SHP77 treated with DMSO at 0.1 percent for 48 hours (cell line): ENCODE results near the gene EPB41.
"Not testable (repeated sequence)": the region's sequence is repeated elsewhere in the genome, so short reads cannot be mapped to it uniquely, and the experiment has no call there.

Experiments used
- DNase-seq: peaks from one replicate; lab custom pipeline; 2025; lab: John Stamatoyannopoulos, UW

EPB41 gene

DNA sequence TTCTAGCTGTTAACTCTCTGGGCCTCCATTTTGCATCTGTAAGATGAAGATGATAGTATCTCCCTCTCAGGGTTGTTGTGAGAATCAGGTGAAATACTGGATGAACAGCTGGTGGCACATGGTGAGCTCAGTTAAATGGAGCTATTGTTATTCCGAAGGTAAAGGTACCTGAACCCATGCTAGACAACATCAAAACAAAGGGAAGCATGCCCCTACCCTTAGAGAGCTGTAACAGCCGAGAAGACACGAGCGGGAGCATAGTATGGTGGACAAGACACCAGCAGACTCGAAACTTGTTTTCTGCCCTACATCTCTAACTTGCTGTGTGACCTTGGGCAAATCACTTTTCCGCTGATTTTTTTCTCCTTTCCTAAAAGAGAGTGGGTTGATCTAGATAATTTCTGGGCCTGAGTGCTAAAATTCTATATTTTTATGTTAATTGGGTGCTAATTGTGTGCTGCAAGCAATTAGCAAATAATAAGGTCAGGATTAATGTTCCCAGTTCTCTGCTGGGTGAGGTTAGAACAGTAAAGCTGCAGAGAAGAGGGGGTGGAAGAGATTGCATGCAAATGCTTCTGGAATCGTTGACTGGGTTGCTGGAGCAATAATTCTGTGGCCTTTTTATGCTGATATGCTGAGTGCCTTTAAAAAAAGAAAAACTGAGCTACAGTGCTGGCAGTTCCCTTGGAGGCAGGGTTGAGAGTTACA, 198.5 kb downstream of the EPB41 start:
- DNase-seq = no peak

DNA sequence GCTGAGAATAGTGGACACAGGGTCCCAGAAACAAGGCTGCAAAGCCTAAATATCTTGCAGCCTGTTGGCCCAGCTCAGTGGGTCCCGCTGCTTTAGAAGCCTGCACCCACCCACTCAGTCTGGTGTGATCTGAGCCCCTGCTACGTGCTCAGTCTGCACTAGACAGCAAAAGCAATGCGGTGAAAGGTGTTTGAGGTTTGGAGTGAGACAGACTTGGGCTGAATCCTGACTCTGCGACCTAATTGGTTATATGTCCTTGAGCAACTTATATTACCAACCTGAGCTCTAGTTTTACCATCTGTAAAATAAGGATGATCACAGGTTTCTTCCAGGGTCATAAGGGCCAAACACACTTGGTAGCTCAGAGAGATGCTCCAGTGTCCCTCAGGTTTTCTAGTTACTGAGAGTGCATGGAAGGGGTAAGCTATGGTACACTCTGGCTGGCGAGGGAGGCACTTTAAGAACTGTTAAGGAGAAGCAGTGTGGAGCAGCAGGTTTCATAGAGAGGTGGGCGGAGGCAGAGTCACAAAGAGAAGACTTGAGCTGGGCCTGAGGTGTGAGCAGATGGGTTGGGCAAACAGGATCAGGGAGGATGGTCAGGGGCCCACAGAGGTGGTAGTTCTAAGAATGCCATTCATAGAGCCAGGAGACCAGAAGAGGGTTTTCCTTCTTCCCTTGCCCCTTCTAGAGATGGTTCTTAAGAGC, 199.2 kb downstream of the EPB41 start:
- DNase-seq = no peak

DNA sequence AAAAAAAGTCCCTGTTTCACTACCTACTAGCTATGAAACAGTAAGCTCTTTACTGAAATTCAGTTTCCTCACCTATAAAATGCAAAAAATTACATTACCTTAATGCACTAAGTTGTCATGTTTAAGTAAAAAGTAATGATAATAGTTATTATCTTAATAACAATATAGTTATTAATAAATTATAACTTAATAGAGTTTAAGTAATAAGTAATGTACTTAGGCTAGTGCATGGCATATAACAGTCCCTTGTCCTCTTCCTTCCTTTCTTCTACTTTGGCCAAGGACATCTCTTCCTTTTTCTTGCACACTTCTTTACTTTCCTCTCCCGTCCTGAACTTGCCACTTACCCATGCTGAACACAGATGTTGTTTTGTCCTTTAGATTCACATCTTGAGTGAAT, 200.3 kb downstream of the EPB41 start:
- DNase-seq = no peak

DNA sequence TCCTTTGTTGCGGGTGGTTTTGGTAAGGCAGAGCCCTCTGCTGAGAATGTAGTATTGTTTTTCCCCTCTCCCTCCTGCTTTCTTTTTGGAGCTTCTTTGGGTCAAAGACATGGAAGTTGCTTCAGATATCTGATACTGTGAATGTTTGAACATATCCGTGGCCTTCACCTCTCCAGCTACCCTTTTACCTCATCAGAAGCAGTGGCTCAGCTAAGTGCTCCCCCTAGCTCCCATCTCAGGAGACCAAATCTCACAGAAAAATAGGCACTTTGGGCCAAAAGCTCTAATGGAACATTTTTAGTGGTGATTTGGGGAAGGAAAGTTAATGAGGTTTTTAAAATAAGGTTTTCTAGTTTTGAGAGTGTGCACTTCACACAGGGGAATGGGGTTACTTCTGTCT, 203.0 kb downstream of the EPB41 start:
- DNase-seq = no peak

DNA sequence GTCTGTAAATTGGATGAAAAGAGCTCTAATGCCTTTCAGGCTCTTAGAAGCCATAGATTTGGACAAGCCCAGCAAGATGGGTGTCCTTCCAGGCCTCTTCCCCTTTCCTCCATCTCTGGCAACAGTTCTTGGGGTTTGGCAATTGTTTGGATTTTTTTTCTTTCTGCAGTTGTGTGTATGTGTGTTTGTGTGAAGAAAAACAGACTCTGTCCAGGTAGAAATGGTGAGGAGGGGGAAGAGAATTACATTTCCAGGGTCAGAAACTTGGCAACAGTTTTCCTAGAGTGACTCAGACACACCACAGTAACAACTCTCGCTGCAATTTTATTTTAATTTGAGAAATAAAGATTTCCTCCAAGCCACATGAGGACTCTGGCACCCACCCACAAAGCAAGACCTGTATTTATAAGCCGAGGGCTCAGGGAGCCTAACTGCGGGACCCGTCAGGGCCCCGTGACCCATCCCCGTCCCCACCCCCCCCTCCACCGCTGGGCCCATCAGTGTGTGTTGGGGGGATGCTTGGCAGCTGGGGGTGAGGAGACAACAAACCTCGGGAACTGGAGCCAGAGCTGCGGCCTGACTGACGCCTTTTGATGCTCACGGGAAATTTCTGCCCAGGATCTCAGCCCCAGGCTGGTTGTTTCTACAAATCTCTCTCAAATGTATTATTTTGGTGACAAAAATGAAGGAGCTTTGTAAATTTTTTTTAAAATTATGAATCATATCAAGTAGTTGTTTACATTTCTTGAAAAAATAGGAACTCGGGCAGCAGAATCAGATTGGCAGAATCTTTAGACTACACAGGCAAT, 205.0 kb downstream of the EPB41 start:
- DNase-seq = no peak

DNA sequence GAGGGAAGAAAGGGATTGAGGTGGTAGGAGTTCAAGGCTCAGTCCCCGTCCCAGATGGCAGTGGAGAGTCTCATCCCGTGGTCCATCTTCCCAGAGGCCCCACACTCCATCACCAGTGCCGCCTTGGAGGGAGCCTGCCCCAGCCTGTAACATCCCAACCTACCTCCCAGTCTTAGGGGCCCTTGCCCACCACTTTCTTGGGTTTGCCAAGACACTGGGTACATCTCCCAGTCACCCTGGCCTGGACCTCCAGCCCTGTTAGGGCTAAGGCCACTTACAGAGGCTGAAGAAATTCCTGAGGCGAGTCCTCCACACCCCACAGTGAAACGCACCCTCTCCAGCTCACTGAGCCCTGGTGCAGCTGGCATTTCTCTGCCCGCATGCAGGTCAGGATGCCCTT, 206.0 kb downstream of the EPB41 start:
- no peak for DNase-seq

DNA sequence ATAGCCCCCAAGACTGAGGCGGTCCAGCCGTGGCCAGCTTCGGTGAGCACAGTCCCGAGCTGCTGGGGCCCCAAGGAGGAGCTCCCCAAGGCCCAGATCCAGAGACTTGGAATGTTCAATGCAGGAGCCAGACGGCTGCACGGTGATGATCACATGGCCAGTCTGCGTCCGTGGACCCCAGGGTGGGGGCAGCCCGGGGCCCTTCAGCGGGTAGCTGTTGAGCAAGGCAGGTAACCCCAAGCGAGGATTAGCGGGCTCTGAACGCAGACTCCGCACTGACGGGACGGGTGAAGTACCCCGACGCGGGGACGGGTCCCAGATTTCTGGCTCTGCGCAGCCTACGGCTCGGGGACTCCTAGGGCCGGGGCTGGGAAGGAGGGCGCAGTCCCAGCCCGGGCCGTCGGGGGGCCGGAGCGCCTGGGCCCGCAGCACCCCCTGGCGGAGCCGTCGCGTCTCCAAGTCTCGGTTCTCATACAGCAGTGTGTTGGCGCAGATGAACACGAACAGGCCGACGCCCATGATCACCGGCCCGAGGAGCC, 206.6 kb downstream of the EPB41 start:
- no peak for DNase-seq

DNA sequence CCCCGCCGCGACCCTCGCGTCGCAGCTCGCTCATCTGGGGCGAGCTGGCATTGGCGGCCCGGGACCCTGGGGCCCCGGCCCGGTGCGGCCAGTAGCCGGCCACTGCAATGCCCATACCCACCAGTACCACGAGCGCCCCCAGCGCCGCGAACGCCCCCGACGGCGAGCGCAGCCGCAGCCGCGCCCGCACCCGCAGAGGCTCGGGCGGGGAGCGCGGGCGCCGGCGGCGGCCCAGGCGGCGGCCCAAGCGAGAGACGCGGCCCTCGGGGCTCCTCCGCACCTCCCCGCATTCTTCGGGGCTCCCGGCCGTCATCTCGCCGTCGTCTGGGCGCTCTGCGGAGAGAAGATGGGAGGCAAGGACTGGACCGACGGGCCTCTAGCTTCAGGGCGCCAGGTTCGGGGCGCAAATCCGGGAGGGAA, 207.2 kb downstream of the EPB41 start:
- DNase-seq = no peak

DNA sequence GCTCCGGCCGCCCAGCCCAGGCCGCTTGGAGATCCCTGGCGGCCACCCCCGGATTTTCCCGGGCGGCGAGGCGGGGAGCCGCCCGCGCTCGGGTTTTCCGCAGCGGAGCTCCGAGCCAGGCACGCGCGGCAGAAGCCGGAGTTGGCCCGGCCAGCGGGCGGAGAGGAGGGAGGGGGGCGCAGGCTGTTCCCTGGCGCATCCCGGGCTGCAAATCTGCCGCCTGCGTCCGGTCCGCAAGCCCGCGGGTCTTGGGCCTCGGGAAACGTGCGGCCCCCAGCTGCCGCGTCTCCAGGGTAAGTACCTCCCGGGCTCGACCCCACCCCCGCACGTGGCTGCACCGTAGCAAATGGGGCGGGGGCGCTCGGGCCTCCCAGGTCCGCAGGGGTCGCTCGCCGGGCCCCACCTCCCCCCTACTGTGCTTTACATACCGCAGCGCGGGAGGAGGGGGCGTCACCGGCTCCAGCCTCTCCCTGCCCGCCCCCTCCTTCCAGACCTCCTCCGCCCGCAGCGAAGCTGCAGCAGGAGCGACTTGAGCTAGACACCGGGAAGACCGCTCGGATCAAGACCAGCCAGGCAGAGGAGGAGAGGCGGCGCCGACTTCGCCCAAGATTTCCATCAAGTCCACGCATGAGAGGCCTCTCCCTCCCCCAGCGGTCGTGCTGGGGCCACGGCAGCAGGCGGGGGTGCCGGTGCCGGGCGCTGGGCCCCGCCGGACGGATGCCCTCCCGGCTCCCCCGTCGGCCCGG, 207.7 kb downstream of the EPB41 start:
- DNase-seq = no peak

DNA sequence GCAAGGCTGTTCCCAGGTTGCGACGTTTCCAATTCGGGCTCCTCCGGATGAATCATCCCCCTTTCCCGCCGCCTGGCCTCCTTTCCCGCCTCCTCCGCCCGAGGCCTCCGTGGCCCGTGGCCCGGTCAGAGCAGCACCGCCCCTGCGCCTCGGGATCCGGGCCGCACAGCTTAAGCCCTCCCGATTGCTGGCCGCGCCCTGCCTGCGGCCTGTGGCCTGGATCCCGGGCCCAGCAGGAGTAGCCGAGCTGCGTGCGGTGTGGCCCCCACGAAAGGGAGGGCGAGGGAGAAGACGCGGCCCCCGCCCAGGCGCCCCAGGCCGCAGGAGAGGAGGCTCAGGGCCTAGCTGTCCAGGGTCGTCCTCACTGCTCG, 208.3 kb downstream of the EPB41 start:
- no peak for DNase-seq

DNA sequence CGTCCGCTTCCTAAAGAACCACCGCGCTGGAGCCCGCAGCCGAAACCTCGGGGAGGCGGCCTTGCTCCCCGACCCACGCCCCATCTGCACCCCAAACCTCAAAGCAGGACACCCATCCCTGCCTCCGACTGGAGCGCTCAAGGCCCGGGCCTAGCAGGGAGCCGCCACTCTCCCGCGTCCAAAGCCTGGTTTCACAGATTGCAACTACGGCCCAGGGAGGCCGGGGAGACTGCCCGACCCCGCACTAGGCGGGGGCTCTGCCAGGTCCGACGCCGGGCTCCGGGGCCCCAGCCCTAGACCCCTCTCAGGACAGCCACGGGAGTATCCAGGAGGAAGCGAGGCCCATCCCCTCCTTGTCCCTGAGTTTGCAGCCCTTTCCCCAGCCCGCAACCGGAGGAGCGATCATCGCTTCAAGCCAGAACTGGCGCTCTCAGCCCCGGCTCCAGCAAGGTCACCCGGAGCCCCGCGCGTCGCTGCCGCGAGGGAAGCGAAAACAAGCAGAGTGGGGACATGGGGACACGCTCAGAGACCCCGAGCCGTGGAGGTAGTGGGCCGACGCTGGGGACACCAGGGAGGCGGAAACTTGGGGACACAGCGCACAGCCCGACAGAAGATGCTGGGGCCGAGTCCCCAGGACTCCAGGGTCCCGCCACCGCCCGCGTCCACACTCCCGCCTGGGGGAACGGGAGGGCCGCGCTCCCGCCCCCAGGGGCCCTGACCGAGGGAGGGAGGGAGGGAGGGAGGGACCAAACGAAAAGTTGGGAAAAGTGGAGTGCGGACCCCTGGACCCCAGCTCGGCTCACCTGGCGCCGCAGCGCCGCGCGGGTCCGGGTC, 208.9 kb downstream of the EPB41 start:
- DNase-seq = no peak

DNA sequence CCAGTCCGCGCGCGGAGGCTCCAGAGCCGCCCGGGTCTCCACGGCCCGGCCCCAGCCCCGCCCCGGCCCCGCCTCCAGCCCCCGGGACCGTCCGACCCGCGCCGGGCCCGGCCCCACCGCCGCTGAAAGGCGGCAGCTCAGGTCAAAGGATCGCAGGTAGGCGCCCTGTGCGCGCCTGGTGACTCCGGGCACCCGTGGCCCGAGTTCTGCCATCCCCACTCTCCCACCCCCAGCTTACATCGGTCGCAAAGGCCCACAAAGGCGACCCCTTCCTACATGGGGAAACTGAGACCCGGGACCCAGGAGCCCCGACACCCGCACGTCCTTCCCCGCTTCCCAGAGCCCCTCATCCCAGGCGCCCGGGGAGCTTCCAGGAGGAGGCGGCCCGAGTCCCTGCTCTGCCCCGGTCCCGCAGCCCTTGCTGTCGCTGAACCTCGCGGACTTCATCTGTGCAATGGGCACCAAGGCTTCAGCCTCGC, 209.6 kb downstream of the EPB41 start, which contains the start of gene TMEM200B:
Gene TMEM200B (minus strand): TSS at position 17 of the 479 bp plus-strand sequence. CDS start 2,075 bp downstream, outside the sequence.
- no peak for DNase-seq

DNA sequence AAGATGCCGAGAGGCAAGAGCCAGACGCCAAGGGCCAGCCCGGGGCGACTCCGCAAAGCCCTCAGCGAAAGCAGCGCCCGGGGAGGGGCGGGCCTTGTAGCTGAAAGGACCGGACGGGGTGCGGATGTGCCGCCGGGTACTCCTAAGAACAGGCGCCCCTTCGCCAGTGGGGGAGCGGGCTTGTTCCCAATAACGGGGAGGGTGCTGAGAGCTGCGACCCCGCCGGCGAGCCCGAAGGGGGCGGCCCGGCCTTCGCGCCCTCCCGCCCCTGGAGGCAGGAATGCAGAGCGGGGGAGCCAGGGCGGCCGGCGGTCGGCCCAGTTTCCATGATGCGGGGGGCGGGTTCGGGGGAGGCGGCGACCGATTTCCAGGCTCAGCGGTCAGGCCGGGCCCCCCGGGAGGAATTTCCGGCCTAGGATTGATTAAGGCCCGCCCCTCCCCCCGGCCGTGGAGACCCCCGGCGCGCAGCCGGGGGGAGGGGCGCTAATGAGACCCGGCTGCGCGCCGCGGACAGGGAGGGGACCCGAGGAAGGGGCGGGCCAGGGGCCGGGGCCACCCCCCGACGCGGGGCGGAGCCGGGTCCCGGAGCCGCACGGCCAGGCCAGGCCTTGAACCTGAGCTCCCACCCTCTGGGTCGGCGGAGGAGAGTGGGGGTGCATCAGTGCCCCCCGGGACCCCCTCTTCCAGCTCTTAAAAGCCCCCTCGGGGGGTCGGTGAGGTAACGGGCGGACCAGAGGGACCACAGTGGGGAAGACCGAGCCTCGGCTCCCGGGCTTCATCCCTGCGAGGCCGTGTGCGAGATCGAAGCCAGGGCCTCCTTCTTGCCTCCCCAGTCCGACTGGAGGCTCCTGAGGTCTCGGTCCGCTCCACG, 210.2 kb downstream of the EPB41 start:
- no peak for DNase-seq

DNA sequence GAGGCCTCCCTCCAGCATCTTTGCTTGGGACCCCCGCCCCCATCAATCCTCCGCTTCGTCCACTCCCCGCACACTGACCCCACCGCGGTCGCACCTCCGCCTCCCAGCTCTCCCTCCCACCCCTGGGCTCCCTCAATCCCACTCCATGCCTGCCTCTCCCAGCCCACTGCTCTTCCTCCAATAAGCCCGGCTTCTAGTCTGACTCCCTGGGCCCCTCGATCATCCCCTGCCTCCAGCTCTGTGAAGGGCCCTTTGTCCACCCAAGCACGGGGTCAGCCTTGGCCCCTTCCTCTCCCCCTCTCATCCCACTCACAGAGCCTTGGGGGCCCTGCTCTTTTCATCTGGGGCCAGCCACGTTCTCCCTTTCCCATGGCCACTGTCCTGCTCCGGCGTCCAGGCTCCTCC, 210.9 kb downstream of the EPB41 start:
- no peak for DNase-seq

DNA sequence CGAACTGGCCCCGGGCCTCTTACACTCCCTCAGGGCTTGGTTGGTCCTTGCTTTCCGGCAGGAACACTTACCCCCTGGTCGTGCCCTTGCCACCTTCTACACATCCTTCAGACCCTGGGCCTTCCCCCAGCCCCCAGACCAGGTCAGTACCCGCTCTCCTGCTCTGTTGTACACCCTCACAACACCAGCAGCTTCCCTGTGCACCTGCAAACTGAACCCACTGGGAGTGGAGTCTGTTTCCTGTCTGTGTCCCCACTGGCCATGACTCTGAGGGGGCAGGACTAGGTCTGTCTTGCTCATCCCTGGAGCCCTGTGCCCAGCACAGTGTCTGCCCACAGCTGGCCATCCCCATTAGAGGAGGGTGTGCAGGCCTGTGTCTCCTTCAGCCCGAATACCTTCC, 211.4 kb downstream of the EPB41 start:
- DNase-seq = no peak

DNA sequence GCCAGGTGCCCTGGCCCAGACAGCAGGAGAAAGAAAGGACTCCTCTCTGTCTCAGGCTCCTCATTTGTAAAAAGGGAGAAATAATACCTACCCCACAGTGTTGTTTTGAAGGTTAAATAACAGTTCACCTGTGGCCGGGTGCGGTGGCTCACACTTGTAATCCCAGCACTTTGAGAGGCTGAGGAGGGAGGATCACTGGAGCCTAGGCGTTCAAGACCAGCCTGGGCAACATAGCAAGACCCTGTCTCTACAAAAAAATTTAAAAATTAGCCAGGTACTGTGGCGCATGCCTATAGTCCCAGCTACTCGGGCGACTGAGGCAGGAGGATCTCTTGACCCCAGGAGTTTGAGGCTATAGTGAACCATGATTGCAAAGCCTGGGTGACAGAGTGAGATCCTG, 211.8 kb downstream of the EPB41 start:
- DNase-seq = no peak

DNA sequence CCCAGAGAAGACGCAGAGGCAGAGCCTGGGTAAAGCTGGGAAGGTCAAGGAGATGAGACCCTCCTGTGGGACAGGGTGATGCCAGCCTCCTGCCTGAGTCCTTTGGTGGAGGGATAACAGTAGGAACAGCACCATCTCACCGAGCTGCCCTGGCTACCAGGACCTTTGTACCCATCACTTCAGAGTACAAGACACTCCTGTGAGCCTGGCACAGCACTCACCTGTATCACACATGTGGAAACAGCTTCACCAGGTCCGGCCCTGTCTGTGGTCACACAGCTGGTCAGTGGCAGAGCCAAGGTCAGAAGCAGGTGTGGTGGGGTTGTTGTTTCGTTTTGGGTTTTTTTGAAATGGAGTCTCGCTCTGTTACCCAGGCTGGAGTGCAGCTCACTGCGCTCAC, 214.4 kb downstream of the EPB41 start:
- no peak for DNase-seq

DNA sequence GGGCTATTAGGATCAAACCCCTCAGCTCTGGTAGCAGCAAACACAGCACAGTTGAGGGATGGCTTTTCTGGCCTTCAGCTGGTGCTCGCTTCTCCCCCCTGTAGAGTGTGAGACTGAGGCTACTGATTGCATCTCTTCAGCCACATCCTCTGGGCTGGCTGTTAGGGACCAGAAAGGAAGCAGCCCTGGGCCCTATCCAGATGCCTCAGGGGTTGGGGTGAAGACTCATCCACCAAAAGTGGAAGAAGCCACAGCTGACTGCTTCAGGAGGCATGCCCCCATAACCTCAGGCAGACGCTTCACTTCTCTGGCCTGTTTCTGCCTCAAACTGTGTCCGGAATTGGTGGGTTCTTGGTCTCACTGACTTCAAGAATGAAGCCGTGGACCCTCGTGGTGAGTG, 215.5 kb downstream of the EPB41 start:
- DNase-seq = no peak

DNA sequence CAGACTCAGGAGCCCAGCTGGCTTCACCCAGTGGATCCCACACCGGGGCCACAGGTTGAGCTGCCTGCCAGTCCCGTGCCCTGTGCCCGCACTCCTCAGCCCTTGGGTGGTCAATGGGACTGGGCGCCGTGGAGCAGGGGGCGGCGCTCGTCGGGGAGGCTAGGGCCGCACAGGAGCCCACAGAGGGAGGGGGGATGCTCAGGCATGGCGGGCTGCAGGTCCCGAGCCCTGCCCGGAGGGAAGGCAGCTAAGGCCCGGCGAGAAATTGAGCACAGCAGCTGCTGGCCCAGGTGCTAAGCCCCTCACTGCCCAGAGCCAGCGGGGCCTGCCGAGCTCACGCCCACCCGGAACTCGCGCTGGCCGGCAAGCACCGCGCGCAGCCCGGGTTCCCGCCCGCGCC, 216.7 kb downstream of the EPB41 start:
- DNase-seq = not testable (repeated sequence)
